Mesenchymal stem cell (in vitro differentiated cells and primary cell): ENCODE measurements around the gene TCF15.

ENCODE experiments used
- DNase-seq: peaks from one replicate; pipeline ENCODE4 v3.0.0-alpha.2; 2013
- H2AFZ ChIP-seq: one replicate; pipeline ENCODE4 v1.6.1; 2013; ENCODE audit warnings: low read depth, mild to moderate bottlenecking, control low read depth, inconsistent platforms, low read length, moderate library complexity
- H2AK5ac ChIP-seq: 2 replicates; pipeline ENCODE4 v1.6.1; 2013; ENCODE audit warnings: low read length, moderate library complexity, mild to moderate bottlenecking, inconsistent platforms; ENCODE audit not compliant: severe bottlenecking
- H2BK120ac ChIP-seq: one replicate; pipeline ENCODE4 v1.6.1; 2013; ENCODE audit warnings: low read depth, mild to moderate bottlenecking, inconsistent platforms, low read length, moderate library complexity
- H2BK12ac ChIP-seq, 2 experiments: one replicate each; pipeline ENCODE4 v1.6.1; 2013; ENCODE audit warnings: inconsistent platforms in 2 of 2, low read length in 2 of 2, mild to moderate bottlenecking in 2 of 2, moderate library complexity in 2 of 2, control low read depth in 1 of 2
- H2BK15ac ChIP-seq: one replicate; pipeline ENCODE4 v1.6.1; 2013; ENCODE audit warnings: mild to moderate bottlenecking, low read depth, inconsistent platforms; ENCODE audit not compliant: poor library complexity, severe bottlenecking
- H2BK5ac ChIP-seq: 2 replicates; pipeline ENCODE4 v1.6.1; 2013; ENCODE audit warnings: low read depth, mild to moderate bottlenecking, low read length, control low read depth, inconsistent platforms; ENCODE audit not compliant: poor library complexity, severe bottlenecking
- H3K14ac ChIP-seq, 2 experiments: one replicate each; pipeline ENCODE4 v1.6.1; 2013; ENCODE audit warnings: inconsistent platforms in 2 of 2, low read length in 2 of 2, control low read depth in 1 of 2, mild to moderate bottlenecking in 1 of 2, moderate library complexity in 1 of 2
- H3K18ac ChIP-seq, 2 experiments: one replicate each; pipeline ENCODE4 v1.6.1; 2013; ENCODE audit warnings: inconsistent platforms in 2 of 2, low read length in 2 of 2, control low read depth in 1 of 2, low read depth in 1 of 2, mild to moderate bottlenecking in 1 of 2
- H3K23ac ChIP-seq, 2 experiments: one replicate each; pipeline ENCODE4 v1.6.1; 2013; ENCODE audit warnings: inconsistent platforms in 2 of 2, low read length in 2 of 2, mild to moderate bottlenecking in 2 of 2, moderate library complexity in 2 of 2, control low read depth in 1 of 2
- H3K27ac ChIP-seq: 2 replicates; pipeline ENCODE4 v1.5.1; 2013; ENCODE audit warnings: mild to moderate bottlenecking, moderate library complexity, low read length, control low read depth, inconsistent platforms; ENCODE audit not compliant: poor library complexity, severe bottlenecking
- H3K27me3 ChIP-seq, 2 experiments: 2 replicates each; pipeline versions ENCODE4 v1.6.1 to v1.7.0; 2013; ENCODE audit warnings: low read length in 2 of 2, mild to moderate bottlenecking in 2 of 2, moderate library complexity in 2 of 2, control low read depth in 1 of 2, inconsistent platforms in 1 of 2; ENCODE audit not compliant: control insufficient read depth in 1 of 2, insufficient read depth in 1 of 2
- H3K36me3 ChIP-seq, 2 experiments: 2 replicates each; pipeline versions ENCODE4 v1.6.1 to v1.7.0; 2013; ENCODE audit warnings: low read length in 2 of 2, control low read depth in 1 of 2, inconsistent platforms in 1 of 2, low read depth in 1 of 2, mild to moderate bottlenecking in 1 of 2; ENCODE audit not compliant: insufficient read depth in 2 of 2, control insufficient read depth in 1 of 2
- H3K4ac ChIP-seq, 2 experiments: one replicate each; pipeline ENCODE4 v1.6.1; 2013; ENCODE audit warnings: inconsistent platforms in 2 of 2, low read length in 2 of 2, mild to moderate bottlenecking in 2 of 2, moderate library complexity in 2 of 2, control low read depth in 1 of 2, low read depth in 1 of 2
- H3K4me1 ChIP-seq: 2 replicates; pipeline ENCODE4 v1.6.1; 2013; ENCODE audit warnings: low read depth, low read length, control low read depth; ENCODE audit not compliant: control insufficient read depth, insufficient read depth
- H3K4me2 ChIP-seq: 2 replicates; pipeline ENCODE4 v1.6.1; 2013; ENCODE audit warnings: low read length, mild to moderate bottlenecking, inconsistent platforms; ENCODE audit not compliant: poor library complexity, severe bottlenecking
- H3K4me3 ChIP-seq, 2 experiments: 2 replicates each; pipeline versions ENCODE4 v1.5.1 to v1.7.0; 2013; ENCODE audit warnings: low read length in 2 of 2, mild to moderate bottlenecking in 2 of 2, control low read depth in 1 of 2, low read depth in 1 of 2; ENCODE audit not compliant: insufficient read depth in 1 of 2
- H3K79me1 ChIP-seq: replicated peaks from 2 replicates; pipeline ENCODE4 v1.6.1; 2013; ENCODE audit warnings: mild to moderate bottlenecking, control low read depth, low read length, inconsistent platforms; ENCODE audit not compliant: poor library complexity, severe bottlenecking
- H3K9ac ChIP-seq: 2 replicates; pipeline ENCODE4 v1.7.0; 2013; ENCODE audit warnings: mild to moderate bottlenecking, low read length, moderate library complexity
- H3K9me3 ChIP-seq: 2 replicates; pipeline ENCODE4 v1.7.0; 2013; ENCODE audit warnings: mild to moderate bottlenecking, low read length; ENCODE audit not compliant: control insufficient read depth
- H4K8ac ChIP-seq: one replicate; pipeline ENCODE4 v1.6.1; 2013; ENCODE audit warnings: inconsistent platforms, mild to moderate bottlenecking, low read length, moderate library complexity
- H4K91ac ChIP-seq: one replicate; pipeline ENCODE4 v1.6.1; 2013; ENCODE audit warnings: mild to moderate bottlenecking, low read length, inconsistent platforms
- WGBS: methylation state at CpG from one replicate; pipeline ENCODE4 v1.1.7; 2013; ENCODE audit warnings: mixed read lengths; 5-methylcytosine and 5-hydroxymethylcytosine counted together

Gene TCF15

DNA sequence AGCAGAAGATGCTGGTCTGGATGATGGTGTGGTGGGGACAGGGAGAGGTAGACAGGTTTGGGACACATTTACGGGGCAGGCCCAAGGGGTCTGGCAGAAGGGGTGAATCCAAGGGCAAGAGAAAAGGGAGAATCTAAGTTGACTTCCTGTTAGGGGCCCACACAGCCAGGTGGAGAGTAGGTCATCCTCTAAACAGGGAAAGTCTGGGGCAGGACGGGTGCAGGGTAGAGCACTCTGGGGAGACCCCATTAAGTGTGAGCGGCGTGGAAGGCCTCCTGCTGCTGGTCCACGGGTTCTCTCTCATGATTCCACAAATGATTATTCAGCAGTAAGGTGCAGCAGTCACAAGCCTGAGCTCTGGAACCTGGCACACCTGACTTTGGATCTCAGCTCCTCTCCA is 40.2 kb upstream of the TCF15 start:
- Histone ChIP-seq H3K27ac (no peak overlapping the region), H3K18ac (no peak overlapping the region), H3K9ac (peak overlapping the region; percentile 27), H3K14ac (no peak overlapping the region), H2BK15ac (no peak overlapping the region), H3K4me2 (no peak overlapping the region), H2AK5ac (no peak overlapping the region), H3K4ac (no peak overlapping the region), H3K4me3 (no peak overlapping the region), H2BK5ac (no peak overlapping the region), H3K79me1 (peaks cover 36% of the 10 kb centered on the region), H4K8ac (no peak overlapping the region), H4K91ac (no peak overlapping the region), H2BK12ac (no peak overlapping the region), H3K9me3 (peaks cover 5% of the 10 kb centered on the region), H3K36me3 (peaks cover 31 to 44% of the 10 kb centered on the region in 2 experiments), H3K23ac (no peak overlapping the region), H2BK120ac (no peak overlapping the region), H2AFZ (no peak overlapping the region), H3K4me1 (peaks cover 19% of the 10 kb centered on the region), H3K27me3 (peaks cover 0 to under 1% of the 10 kb centered on the region in 2 experiments)
- WGBS = 79% methylated on average over 5 of the region's 5 CpGs
- DNase-seq = no peak

DNA sequence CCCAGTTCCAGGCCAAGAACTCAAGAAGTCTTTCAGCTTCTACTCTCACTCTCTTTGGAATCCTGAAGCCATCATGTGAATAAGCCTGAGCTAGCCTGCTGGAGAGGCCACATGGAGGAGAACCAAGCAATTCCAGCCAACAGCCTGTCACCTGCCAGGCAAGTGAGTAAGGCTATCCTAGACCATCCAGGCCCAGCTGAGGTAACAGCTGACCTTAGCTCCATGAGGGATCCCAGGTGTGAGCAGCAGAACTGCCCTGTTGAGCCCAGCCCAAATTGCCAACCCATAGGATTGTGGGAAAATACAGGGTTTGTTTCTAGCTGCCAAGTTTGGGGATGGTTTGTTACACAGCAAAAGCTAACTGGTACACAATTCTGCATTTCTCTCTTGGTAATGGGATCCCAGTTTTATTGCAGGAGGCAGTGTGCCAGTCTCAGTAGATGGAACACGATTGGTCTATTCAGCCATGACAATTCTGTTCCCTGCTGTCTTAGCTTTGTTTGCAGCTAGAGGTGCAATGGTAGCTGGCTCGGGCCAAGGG is 37.4 kb upstream of the TCF15 start:
- Histone ChIP-seq H3K18ac (no peak overlapping the region), H2AFZ (no peak overlapping the region), H3K27me3 (peaks cover 4 to 7% of the 10 kb centered on the region in 2 experiments), H4K91ac (no peak overlapping the region), H3K4me2 (no peak overlapping the region), H2BK120ac (no peak overlapping the region), H3K23ac (no peak overlapping the region), H3K4ac (no peak overlapping the region), H3K4me1 (peaks cover 17% of the 10 kb centered on the region), H2AK5ac (no peak overlapping the region), H3K9ac (no peak overlapping the region), H3K36me3 (peaks cover 31 to 44% of the 10 kb centered on the region in 2 experiments), H3K79me1 (peaks cover 36% of the 10 kb centered on the region), H2BK12ac (no peak overlapping the region), H3K27ac (no peak overlapping the region), H3K9me3 (peaks cover 5% of the 10 kb centered on the region), H2BK15ac (no peak overlapping the region), H3K4me3 (no peak overlapping the region), H4K8ac (no peak overlapping the region), H2BK5ac (no peak overlapping the region), H3K14ac (no peak overlapping the region)
- DNase-seq = no peak
- 100% methylated on average over 2 of the region's 2 CpGs for WGBS

DNA sequence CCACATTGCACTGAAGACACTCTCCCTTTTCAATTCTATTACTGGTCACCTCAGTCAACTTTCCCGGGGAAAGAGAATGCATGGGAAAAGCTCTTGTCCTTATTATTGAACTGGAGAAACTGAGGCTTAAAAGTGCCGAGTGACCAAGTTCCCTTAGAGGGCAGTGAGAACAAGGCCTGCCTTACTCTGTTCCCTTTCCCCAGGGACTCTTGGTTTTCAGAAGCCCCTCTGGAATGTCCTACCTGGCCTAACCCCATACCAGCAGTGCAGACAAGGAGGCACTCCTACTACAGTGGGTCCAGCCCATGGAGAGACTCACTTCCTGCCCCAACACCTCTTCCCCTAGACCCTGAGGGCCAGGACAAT is 36.7 kb upstream of the TCF15 start:
- H4K8ac ChIP-seq = no peak overlapping the region
- no peak for DNase-seq
- H3K9ac ChIP-seq = no peak overlapping the region
- H3K79me1 ChIP-seq = peaks cover 33% of the 10 kb centered on the region
- H3K4me1 ChIP-seq = peaks cover 13% of the 10 kb centered on the region
- WGBS = 87% methylated on average over 2 of the region's 2 CpGs
- H2BK12ac ChIP-seq = no peak overlapping the region
- no peak overlapping the region for H2BK5ac ChIP-seq
- no peak overlapping the region for H3K4me2 ChIP-seq
- H2AFZ ChIP-seq = no peak overlapping the region
- H2AK5ac ChIP-seq = no peak overlapping the region
- no peak overlapping the region for H4K91ac ChIP-seq
- H2BK15ac ChIP-seq = no peak overlapping the region
- H3K36me3 ChIP-seq = peaks cover 31 to 44% of the 10 kb centered on the region in 2 experiments
- peaks cover 4 to 7% of the 10 kb centered on the region in 2 experiments for H3K27me3 ChIP-seq
- no peak overlapping the region for H2BK120ac ChIP-seq
- H3K14ac ChIP-seq = no peak overlapping the region
- peaks cover 5% of the 10 kb centered on the region for H3K9me3 ChIP-seq
- no peak overlapping the region for H3K27ac ChIP-seq
- H3K18ac ChIP-seq = no peak overlapping the region
- no peak overlapping the region for H3K4me3 ChIP-seq
- H3K23ac ChIP-seq = no peak overlapping the region
- no peak overlapping the region for H3K4ac ChIP-seq

DNA sequence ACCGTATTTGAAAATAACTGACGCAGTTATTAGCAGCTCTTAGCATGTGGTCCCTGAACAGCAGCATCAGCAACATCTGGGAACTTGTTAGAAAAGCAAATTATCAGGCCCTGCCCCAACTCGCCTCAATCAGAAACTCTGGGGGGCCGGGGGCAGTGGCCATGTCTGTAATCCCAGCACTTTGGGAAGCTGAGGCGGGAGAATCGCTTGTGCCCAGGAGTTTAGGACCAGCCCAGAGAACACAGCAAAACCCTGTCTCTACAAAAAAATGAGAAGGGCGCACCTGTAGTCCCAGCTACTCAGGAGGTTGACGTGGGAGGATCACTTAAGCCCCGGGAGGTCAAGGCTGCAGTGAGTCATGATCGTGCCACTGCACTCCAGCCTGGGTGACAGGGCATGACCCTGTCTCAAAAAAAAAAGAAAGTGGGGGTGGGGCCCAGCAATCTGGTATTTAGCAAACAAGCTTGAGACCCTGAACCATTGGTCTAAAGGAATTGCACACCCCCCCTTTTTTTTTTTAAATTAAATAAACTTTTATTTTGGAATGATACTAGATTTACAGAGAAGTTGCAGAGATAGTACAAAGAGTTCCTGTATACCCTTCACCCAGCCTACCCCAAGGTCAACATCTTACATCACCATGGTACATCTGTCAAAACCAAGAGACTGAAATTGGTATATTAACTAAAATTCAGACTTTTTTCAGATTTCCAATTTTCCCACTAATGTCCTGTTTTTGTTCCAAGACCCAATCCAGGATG is 36.2 kb upstream of the TCF15 start:
- Histone ChIP-seq H3K27me3 (peaks cover 7 to 9% of the 10 kb centered on the region in 2 experiments), H2AK5ac (no peak overlapping the region), H4K91ac (no peak overlapping the region), H3K27ac (no peak overlapping the region), H3K4me1 (peaks cover 10% of the 10 kb centered on the region), H2BK15ac (no peak overlapping the region), H3K4me3 (no peak overlapping the region), H4K8ac (no peak overlapping the region), H3K23ac (no peak overlapping the region), H3K9me3 (peaks cover 5% of the 10 kb centered on the region), H3K18ac (no peak overlapping the region), H2BK12ac (no peak overlapping the region), H2BK5ac (no peak overlapping the region), H3K14ac (no peak overlapping the region), H3K9ac (no peak overlapping the region), H3K36me3 (peaks cover 31 to 44% of the 10 kb centered on the region in 2 experiments), H2AFZ (no peak overlapping the region), H2BK120ac (no peak overlapping the region), H3K79me1 (peaks cover 30% of the 10 kb centered on the region), H3K4me2 (no peak overlapping the region), H3K4ac (no peak overlapping the region)
- 88% methylated on average over 9 of the region's 10 CpGs for WGBS
- no peak for DNase-seq
